Neural crest cell (in vitro differentiated cells): ENCODE data around the gene TM9SF2. TPM values are rescaled to one million over a fixed set of nuclear protein-coding genes. Genes with fewer than 3 reads are reported as not detected.

Experiments used
- DNase-seq: peaks from one replicate; pipeline ENCODE4 v3.0.0; 2021; ENCODE audit warnings: low read depth, mixed read lengths, low spot score
- H3K27ac Mint-ChIP-seq: one replicate; pipeline ENCODE4 v1.8.0; 2021; ENCODE audit warnings: mild to moderate bottlenecking, mixed read lengths; ENCODE audit not compliant: unreplicated experiment
- H3K27me3 Mint-ChIP-seq: 2 replicates; pipeline ENCODE4 v1.8.0; 2021; ENCODE audit warnings: low read depth, mild to moderate bottlenecking, mixed read lengths
- H3K36me3 Mint-ChIP-seq: 2 replicates; pipeline ENCODE4 v1.8.0; 2021; ENCODE audit warnings: low read depth, mild to moderate bottlenecking, mixed read lengths
- H3K4me1 Mint-ChIP-seq: 2 replicates; pipeline ENCODE4 v1.8.0; 2021; ENCODE audit warnings: mixed read lengths
- H3K4me3 Mint-ChIP-seq: one replicate; pipeline ENCODE4 v1.8.0; 2021; ENCODE audit warnings: mild to moderate bottlenecking, mixed read lengths
- H3K9me3 Mint-ChIP-seq: 2 replicates; pipeline ENCODE4 v1.8.0; 2021; ENCODE audit warnings: mixed read lengths
- total RNA-seq: library from RNA; stranded (reverse); gene quantifications from 2 replicates; pipeline ENCODE4 v1.2.1, GENCODE V29; 2021
- TF ChIP-seq, protein P1 (sequence below): fragments of 200-600 bp; sonication (generic); conservative IDR thresholded peaks from 2 replicates; pipeline ENCODE4 v1.5.0; 2021; ENCODE audit warnings: antibody characterized with exemption, mild to moderate bottlenecking

TM9SF2 gene
- total RNA-seq, 1 donor from 2014 or later: 68.8 TPM

DNA sequence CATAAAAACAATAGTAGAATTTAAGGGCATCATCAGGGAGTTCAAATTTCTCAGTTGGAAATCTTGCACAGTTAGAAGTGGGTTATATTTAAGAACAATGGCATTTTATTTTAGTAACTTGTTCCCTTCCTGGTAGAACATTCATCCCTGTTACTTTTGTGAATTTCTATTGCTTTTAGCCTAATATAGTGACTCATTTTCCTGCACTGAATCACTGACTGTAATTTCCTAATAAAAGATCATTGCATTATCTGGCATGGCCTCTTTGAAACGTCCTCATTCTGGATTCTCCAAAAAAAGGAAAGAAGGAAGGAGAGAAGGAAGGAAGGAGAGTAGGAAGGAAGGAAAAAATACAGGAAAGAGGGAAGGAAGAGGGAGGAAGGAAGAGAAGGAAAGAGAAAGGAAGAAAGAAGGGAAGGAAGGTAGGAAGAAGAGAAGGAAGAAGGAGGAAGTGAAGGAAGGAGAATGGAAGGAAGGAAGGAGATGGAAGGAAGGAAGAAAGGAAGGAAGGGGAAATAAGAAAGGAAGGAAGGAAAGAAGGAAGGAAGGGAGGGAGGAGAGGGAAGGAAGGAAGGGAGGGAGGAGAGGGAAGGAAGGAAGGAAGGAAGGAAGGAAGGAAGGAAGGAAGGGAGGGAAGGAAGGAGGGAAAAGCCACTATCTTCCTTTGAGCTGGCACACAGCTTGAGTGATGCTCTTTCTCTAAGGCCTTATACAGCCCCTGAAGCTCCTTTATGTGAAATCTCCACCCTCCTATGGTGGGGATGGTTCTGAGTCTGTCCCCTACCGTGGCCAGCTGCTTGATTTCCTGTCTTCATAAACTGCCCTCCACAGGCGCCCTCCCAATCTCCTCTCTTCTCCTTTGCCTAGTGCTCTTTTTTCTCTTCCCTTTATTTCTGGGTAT, 29.8 kb upstream of the TM9SF2 start:
- Mint-ChIP-seq H3K4me3 (no peak overlapping the region), H3K36me3 (no peaks in the 10 kb centered on the region), H3K27ac (no peak overlapping the region), H3K9me3 (peaks cover 6% of the 10 kb centered on the region), H3K27me3 (peaks cover 21% of the 10 kb centered on the region), H3K4me1 (peaks cover 7% of the 10 kb centered on the region)
- TF ChIP-seq, protein P1, sequence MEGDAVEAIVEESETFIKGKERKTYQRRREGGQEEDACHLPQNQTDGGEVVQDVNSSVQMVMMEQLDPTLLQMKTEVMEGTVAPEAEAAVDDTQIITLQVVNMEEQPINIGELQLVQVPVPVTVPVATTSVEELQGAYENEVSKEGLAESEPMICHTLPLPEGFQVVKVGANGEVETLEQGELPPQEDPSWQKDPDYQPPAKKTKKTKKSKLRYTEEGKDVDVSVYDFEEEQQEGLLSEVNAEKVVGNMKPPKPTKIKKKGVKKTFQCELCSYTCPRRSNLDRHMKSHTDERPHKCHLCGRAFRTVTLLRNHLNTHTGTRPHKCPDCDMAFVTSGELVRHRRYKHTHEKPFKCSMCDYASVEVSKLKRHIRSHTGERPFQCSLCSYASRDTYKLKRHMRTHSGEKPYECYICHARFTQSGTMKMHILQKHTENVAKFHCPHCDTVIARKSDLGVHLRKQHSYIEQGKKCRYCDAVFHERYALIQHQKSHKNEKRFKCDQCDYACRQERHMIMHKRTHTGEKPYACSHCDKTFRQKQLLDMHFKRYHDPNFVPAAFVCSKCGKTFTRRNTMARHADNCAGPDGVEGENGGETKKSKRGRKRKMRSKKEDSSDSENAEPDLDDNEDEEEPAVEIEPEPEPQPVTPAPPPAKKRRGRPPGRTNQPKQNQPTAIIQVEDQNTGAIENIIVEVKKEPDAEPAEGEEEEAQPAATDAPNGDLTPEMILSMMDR: no peak
- DNase-seq: no peak

DNA sequence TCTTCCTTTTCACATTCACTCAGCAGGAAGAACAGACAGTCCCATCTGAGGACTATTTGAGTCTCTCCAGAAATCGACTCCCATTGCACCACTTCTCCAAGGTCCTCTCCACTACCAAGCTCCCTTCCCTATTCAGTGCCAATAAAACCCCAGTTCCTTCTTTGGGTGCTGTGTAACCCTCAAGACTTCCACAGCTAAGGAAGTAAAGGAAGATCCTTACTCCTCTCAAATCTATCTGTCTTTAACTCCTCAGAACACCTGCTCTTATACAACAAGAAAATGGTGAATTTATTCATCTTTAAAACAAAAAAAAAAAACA, 29.2 kb upstream of the TM9SF2 start:
- peaks cover 7% of the 10 kb centered on the region for H3K4me1 Mint-ChIP-seq
- TF ChIP-seq, protein P1: no peak
- peaks cover 21% of the 10 kb centered on the region for H3K27me3 Mint-ChIP-seq
- no peak overlapping the region for H3K4me3 Mint-ChIP-seq
- no peaks in the 10 kb centered on the region for H3K36me3 Mint-ChIP-seq
- peaks cover 6% of the 10 kb centered on the region for H3K9me3 Mint-ChIP-seq
- no peak for DNase-seq
- H3K27ac Mint-ChIP-seq: no peak overlapping the region

DNA sequence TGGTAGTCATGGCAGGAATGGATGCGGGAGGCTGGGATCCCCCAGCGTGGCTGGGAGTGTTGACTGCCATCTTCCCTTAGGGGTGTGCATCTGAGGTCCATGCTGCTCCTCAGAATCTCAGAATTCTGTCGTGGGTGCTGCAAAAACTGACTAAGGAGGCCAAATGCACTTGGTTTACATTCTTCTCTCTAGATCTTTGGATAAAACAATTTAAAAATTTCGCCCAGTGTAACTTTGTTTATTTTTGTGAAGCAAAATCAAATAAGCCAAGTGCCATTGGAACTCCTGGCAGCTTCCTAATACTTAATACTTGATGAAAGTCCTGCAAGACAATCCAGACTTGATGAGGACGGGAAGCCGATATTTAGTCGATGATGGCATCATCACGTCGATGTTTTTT, 27.8 kb upstream of the TM9SF2 start:
- TF ChIP-seq, protein P1: no peak
- Mint-ChIP-seq H3K36me3 (no peaks in the 10 kb centered on the region), H3K9me3 (peaks cover 6% of the 10 kb centered on the region), H3K4me1 (peaks cover 7% of the 10 kb centered on the region), H3K4me3 (no peak overlapping the region), H3K27ac (no peak overlapping the region), H3K27me3 (peaks cover 21% of the 10 kb centered on the region)
- DNase-seq: no peak

DNA sequence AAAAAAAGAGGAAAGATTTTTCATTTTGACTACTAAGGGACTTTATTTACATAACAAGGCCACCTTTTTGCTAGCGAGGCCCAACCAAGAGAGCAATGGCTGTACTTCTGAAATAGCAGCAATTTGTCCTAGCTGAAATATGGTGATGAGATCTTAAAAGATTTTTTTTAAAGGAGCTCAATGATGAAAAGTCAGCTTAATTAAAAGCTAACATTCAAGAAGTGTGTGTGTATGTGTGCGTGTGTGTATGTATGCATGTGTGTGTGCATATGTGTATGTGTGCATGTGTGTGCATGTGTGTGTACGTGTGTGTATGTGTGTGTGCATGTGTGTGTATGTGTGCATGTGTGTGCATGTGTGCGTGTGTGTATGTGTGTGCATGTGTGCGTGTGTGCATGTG, 24.6 kb upstream of the TM9SF2 start:
- Mint-ChIP-seq H3K9me3 (peaks cover 2% of the 10 kb centered on the region), H3K27ac (no peak overlapping the region), H3K27me3 (peaks cover 6% of the 10 kb centered on the region), H3K4me3 (no peak overlapping the region), H3K4me1 (no peaks in the 10 kb centered on the region), H3K36me3 (no peaks in the 10 kb centered on the region)
- DNase-seq: no peak
- TF ChIP-seq, protein P1: no peak

DNA sequence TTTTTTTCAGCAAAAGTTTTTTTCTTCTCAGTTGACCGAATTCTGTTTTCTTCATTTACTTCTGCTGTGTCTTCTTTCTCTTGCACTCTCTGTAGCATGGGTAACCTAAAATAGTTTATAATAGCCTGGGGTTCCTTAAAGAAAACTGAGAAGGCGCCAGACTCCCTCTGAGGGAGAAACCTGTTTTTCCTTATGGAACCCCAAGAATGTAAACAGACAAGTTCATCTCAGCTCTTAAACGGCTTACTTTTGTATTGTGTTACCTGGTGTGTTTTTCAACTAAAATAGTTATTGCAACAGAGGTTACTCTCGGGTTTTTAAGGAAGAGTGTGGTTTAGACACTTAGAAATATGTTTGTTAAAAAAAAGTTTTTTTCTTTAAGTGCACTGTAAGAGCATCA, 23.8 kb upstream of the TM9SF2 start:
- Mint-ChIP-seq H3K27ac (no peak overlapping the region), H3K9me3 (peaks cover 2% of the 10 kb centered on the region), H3K27me3 (no peaks in the 10 kb centered on the region), H3K4me1 (no peaks in the 10 kb centered on the region), H3K36me3 (no peaks in the 10 kb centered on the region), H3K4me3 (no peak overlapping the region)
- TF ChIP-seq, protein P1: no peak
- no peak for DNase-seq
